Sigmoid colon (tissue), 4 donors: ENCODE measurements around the gene GPR34.

Experiments used
- CTCF ChIP-seq, 4 experiments: fragments of 450-650 bp in 3 of 4; fragments of 200-600 bp in 1 of 4; IDR thresholded peaks; one replicate each; pipeline ENCODE4 v1.5.1; 2016 to 2019; ENCODE audit warnings: antibody characterized with exemption in 4 of 4, mild to moderate bottlenecking in 3 of 4, moderate library complexity in 2 of 4
- EP300 ChIP-seq, 4 donors: sonication (generic); formaldehyde crosslinking; IDR thresholded peaks; one replicate each; pipeline ENCODE4 v1.6.1; 2017; ENCODE audit warnings: antibody characterized with exemption in 4 of 4

GRCh38 chrX:41722816-41723618, 34.2 kb downstream of the GPR34 start:
- no peak for TF ChIP-seq CTCF (IDR thresholded peaks at IDR 0.05)
- TF ChIP-seq EP300 (IDR thresholded peaks at IDR 0.05): no peak
